Upper lobe of left lung (tissue), 4 donors: ENCODE results near the gene RNF222.

Experiments
- POLR2A ChIP-seq, 4 donors: fragments of 450-650 bp; IDR thresholded peaks; one replicate each; pipeline ENCODE4 v1.5.1; 2016 to 2017; ENCODE audit warnings: antibody characterized with exemption in 4 of 4, mild to moderate bottlenecking in 2 of 4
- POLR2AphosphoS5 ChIP-seq, 2 donors: sonication (generic); formaldehyde crosslinking; IDR thresholded peaks; one replicate each; pipeline ENCODE4 v1.5.1; 2017; ENCODE audit warnings: antibody characterized with exemption in 2 of 2
- TF ChIP-seq, protein P1 (sequence below), 6 experiments: fragments of 450-650 bp in 4 of 6; fragments of 200-600 bp in 2 of 6; sonication (generic) in 2 of 6; IDR thresholded peaks; one replicate each; pipeline ENCODE4 v1.5.1; 2016 to 2019; ENCODE audit warnings: antibody characterized with exemption in 6 of 6

DNA sequence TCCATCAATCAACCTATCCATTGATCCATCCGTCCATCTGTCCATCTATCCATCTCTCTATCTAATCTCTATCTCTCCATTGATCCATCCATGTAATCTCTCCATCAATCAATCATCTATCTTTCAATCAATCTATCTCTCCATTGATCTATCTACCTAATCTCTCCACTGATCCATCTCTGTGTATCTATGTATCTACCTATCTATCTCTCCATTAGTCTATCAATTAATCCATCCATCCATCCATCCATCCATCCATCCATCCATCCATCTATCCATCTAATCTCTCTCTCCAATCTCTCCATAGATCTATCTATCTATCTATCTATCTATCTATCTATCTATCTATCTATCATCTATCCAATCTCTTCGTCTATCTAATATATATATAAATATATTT is 3.5 kb upstream of the RNF222 start:
- TF ChIP-seq POLR2AphosphoS5 (IDR thresholded peaks at IDR 0.05) = no peak
- TF ChIP-seq, protein P1, sequence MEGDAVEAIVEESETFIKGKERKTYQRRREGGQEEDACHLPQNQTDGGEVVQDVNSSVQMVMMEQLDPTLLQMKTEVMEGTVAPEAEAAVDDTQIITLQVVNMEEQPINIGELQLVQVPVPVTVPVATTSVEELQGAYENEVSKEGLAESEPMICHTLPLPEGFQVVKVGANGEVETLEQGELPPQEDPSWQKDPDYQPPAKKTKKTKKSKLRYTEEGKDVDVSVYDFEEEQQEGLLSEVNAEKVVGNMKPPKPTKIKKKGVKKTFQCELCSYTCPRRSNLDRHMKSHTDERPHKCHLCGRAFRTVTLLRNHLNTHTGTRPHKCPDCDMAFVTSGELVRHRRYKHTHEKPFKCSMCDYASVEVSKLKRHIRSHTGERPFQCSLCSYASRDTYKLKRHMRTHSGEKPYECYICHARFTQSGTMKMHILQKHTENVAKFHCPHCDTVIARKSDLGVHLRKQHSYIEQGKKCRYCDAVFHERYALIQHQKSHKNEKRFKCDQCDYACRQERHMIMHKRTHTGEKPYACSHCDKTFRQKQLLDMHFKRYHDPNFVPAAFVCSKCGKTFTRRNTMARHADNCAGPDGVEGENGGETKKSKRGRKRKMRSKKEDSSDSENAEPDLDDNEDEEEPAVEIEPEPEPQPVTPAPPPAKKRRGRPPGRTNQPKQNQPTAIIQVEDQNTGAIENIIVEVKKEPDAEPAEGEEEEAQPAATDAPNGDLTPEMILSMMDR (IDR thresholded peaks at IDR 0.05) = no peak
- TF ChIP-seq POLR2A (IDR thresholded peaks at IDR 0.05) = no peak
